RWPE2 (cell line): ENCODE results near the gene EGFLAM.

Experiments
- ATAC-seq: fragments of 200-7000 bp; cut with Tn5 transposase; 3 replicates; pipeline ENCODE4 v1.9.1; 2021; ENCODE audit warnings: low read depth
- DNase-seq: peaks from one replicate; pipeline ENCODE4 v3.0.0-alpha.2; 2020; ENCODE audit warnings: low spot score
- H3K27ac ChIP-seq: fragments of 450-650 bp; 2 replicates; pipeline ENCODE4 v1.5.1; 2017; ENCODE audit warnings: mild to moderate bottlenecking; ENCODE audit not compliant: poor library complexity, severe bottlenecking
- H3K27me3 ChIP-seq: fragments of 250-450 bp; sonication (Bioruptor Pico); 2 replicates; pipeline ENCODE4 v1.5.1; 2021; ENCODE audit warnings: mild to moderate bottlenecking, moderate library complexity; ENCODE audit not compliant: insufficient read depth, poor library complexity, severe bottlenecking
- H3K36me3 ChIP-seq: fragments of 250-450 bp; sonication (Bioruptor Pico); 2 replicates; pipeline ENCODE4 v1.5.1; 2020; ENCODE audit warnings: low read depth, mild to moderate bottlenecking, moderate library complexity
- H3K4me1 ChIP-seq: fragments of 250-450 bp; sonication (Bioruptor Pico); 2 replicates; pipeline ENCODE4 v1.5.1; 2021; ENCODE audit warnings: mild to moderate bottlenecking, moderate library complexity; ENCODE audit not compliant: insufficient read depth, poor library complexity, severe bottlenecking
- H3K4me3 ChIP-seq: fragments of 250-450 bp; sonication (Bioruptor Pico); 2 replicates; pipeline ENCODE4 v1.5.1; 2021; ENCODE audit warnings: mild to moderate bottlenecking, moderate library complexity; ENCODE audit not compliant: severe bottlenecking
- H3K9me3 ChIP-seq: fragments of 250-450 bp; sonication (Bioruptor Pico); 2 replicates; pipeline ENCODE4 v1.5.1; 2021; ENCODE audit warnings: mild to moderate bottlenecking, moderate library complexity; ENCODE audit not compliant: severe bottlenecking
- TF ChIP-seq, protein P1 (sequence below): fragments of 450-650 bp; IDR thresholded peaks from one replicate; pipeline ENCODE4 v1.5.1; 2017; ENCODE audit warnings: mild to moderate bottlenecking, moderate library complexity; ENCODE audit not compliant: poor library complexity, severe bottlenecking

EGFLAM gene

DNA sequence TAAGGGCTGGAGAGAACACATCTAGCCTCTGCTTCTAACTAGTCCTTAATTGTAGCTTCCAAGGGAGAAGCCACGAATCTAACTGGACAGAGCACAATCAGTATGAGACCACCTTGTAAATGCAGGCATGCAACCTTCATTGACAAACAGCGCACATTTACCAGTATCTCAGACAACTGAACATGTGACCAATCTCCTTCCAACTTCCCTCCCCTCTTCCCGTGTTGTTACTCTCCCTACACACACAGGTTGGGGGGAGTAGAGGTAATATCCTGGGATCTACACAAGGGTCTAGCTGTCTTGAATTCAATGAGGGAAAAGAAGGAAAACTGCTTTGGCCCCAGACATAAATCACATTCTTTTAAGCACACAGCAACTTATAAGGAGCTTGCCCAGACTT, 220.5 kb downstream of the EGFLAM start:
- H3K4me3 ChIP-seq, result no peak overlapping the region
- no peaks in the 10 kb centered on the region for H3K9me3 ChIP-seq
- no peaks in the 10 kb centered on the region for H3K27me3 ChIP-seq
- DNase-seq (no peak), ATAC-seq (no peak)
- TF ChIP-seq, protein P1, sequence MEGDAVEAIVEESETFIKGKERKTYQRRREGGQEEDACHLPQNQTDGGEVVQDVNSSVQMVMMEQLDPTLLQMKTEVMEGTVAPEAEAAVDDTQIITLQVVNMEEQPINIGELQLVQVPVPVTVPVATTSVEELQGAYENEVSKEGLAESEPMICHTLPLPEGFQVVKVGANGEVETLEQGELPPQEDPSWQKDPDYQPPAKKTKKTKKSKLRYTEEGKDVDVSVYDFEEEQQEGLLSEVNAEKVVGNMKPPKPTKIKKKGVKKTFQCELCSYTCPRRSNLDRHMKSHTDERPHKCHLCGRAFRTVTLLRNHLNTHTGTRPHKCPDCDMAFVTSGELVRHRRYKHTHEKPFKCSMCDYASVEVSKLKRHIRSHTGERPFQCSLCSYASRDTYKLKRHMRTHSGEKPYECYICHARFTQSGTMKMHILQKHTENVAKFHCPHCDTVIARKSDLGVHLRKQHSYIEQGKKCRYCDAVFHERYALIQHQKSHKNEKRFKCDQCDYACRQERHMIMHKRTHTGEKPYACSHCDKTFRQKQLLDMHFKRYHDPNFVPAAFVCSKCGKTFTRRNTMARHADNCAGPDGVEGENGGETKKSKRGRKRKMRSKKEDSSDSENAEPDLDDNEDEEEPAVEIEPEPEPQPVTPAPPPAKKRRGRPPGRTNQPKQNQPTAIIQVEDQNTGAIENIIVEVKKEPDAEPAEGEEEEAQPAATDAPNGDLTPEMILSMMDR, result no peak
- no peak overlapping the region for H3K27ac ChIP-seq
- no peaks in the 10 kb centered on the region for H3K36me3 ChIP-seq
- H3K4me1 ChIP-seq, result peaks cover 3% of the 10 kb centered on the region

DNA sequence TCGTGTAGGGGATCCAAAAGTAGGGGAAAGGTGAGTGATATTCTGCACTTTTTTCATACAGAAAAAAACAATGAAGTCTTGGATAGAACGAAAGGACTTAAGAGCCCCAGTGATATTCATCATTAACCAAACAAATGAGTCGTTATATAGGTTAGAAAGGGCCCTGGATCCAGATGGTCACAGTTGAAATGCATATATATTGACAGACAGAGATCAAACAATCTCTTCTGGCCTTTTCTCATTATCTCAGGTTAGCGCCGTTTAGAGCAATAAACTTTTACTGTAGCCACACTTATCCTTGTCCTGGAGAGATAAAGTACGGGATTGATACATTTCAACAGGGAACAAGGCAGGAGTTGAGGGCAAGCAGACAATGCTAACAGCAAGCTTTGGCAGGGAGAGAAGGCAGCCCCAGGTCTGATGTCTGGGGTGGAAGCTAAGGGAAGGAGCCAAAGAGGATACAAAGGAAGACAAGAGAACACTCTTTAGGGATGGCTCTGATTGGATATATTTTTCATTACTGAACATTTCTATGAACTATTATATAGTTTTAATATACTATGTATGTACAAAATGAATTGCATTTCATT, 221.1 kb downstream of the EGFLAM start:
- H3K4me3 ChIP-seq, result no peak overlapping the region
- no peaks in the 10 kb centered on the region for H3K9me3 ChIP-seq
- H3K36me3 ChIP-seq, result no peaks in the 10 kb centered on the region
- no peak overlapping the region for H3K27ac ChIP-seq
- DNase-seq (no peak), ATAC-seq (peak; percentile 23; the same call in 1 of the 3 replicates)
- TF ChIP-seq, protein P1, result no peak
- H3K4me1 ChIP-seq, result peaks cover 3% of the 10 kb centered on the region
- no peaks in the 10 kb centered on the region for H3K27me3 ChIP-seq

DNA sequence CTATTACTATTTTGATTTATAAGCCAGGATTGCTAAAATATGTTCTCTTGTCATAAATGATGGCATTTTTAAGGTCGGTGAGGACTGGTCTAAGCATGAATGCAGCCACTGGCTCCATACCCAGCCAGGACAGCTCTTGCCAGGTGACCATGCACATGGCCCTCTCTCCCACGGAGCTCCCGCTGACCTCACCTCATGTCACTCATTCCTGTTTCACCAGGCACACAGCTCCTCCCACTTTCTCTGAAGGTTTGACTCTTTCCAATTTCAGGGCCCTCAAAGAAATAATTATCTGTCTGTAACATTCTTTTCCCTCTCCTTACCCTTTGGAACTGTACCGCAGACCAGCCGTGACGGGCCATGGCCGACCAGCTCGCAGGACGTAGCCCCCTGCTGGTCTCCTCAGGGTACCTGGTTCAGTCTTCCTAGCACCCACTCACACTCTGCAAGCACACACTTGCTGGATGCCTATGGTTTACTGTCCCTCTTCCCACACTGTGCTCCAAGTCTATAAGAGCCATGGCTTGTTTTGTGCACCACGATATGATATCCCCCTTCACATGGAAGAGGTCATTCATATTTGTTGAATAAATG, 225.5 kb downstream of the EGFLAM start:
- ATAC-seq (no peak), DNase-seq (no peak)
- no peaks in the 10 kb centered on the region for H3K4me1 ChIP-seq
- no peaks in the 10 kb centered on the region for H3K9me3 ChIP-seq
- no peak overlapping the region for H3K4me3 ChIP-seq
- no peaks in the 10 kb centered on the region for H3K36me3 ChIP-seq
- TF ChIP-seq, protein P1, result no peak
- H3K27ac ChIP-seq, result no peak overlapping the region
- H3K27me3 ChIP-seq, result no peaks in the 10 kb centered on the region

DNA sequence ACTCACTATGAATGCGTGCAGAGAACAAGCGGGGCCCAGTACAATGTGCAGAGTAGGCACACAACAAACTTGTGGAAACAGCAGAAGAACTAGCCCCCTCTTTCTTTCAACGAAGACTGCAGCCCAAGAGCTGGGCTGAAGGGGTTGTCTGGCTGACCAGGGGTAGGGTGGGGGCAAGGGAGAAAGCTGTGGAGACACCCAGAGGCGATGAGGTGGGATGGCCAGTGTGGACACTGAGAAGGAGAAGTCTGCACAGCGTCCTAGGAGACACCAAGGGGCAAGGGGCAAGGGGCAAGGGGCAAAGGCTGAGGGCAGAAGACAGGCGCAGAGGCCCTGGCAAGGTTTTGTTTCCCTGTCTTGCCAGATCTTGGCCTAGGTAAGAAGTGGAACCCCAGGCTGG, 235.8 kb downstream of the EGFLAM start:
- H3K27me3 ChIP-seq, result no peaks in the 10 kb centered on the region
- H3K4me3 ChIP-seq, result no peak overlapping the region
- H3K4me1 ChIP-seq, result no peaks in the 10 kb centered on the region
- H3K36me3 ChIP-seq, result no peaks in the 10 kb centered on the region
- ATAC-seq (no peak), DNase-seq (no peak)
- H3K9me3 ChIP-seq, result no peaks in the 10 kb centered on the region
- TF ChIP-seq, protein P1, result no peak
- H3K27ac ChIP-seq, result no peak overlapping the region

DNA sequence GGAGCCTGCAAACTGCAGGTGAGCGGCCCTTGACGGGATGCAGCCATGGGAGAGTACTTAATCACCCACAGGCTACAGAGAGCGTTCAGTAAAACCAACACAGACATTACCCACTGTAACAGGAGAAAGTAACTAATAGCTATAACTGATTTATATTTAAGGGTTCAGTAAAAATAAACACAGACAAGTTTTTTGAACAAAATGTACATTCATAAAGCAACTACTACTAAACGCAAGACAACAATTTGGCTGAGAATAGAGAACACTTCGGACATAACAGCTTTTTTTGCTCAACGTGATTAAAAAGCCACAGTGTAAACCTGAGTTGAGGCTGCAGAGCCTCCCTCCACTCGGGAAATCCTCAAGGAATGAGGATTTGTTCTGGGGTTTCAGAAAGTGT, 236.4 kb downstream of the EGFLAM start:
- no peaks in the 10 kb centered on the region for H3K4me1 ChIP-seq
- H3K27me3 ChIP-seq, result no peaks in the 10 kb centered on the region
- no peak overlapping the region for H3K4me3 ChIP-seq
- no peak overlapping the region for H3K27ac ChIP-seq
- TF ChIP-seq, protein P1, result no peak
- H3K9me3 ChIP-seq, result no peaks in the 10 kb centered on the region
- DNase-seq (no peak), ATAC-seq (no peak)
- no peaks in the 10 kb centered on the region for H3K36me3 ChIP-seq
